HCT116 (cell line): ENCODE data around the gene CFD. TPM values are rescaled to one million over a fixed set of nuclear protein-coding genes. Genes with fewer than 3 reads are reported as not detected.

Experiments
- ATAC-seq: fragments of 200-7000 bp; cut with Tn5 transposase; 2 replicates; pipeline ENCODE4 v1.9.1; 2020; ENCODE audit warnings: mild to moderate bottlenecking, moderate library complexity
- BruUV-seq: library from RNA; stranded (reverse); fragments of 400-500 nt; replicated peaks from 2 replicates; lab custom pipeline; 2021; lab: Mats Ljungman, UMichigan
- CTCF ChIA-PET: fragments of 300-600 bp; sonication (Branson Sonifier 250); formaldehyde crosslinking; loops from one replicate; lab custom pipeline; 2021; ENCODE audit warnings: antibody characterized with exemption; lab: Charles Lee
- POLR2A ChIA-PET: fragments of 300-600, 350-600 bp; sonication (Branson Sonifier 250); formaldehyde crosslinking; loops from one replicate; lab custom pipeline; 2021; ENCODE audit warnings: antibody characterized with exemption; lab: Charles Lee
- RAD21 ChIA-PET, 2 experiments: fragments of 300-600 bp; sonication (Branson Sonifier 250); formaldehyde crosslinking; loops; one replicate each; lab custom pipeline; 2023; ENCODE audit warnings: low total read pairs in 2 of 2; ENCODE audit not compliant: uncharacterized antibody in 2 of 2, unreplicated experiment in 2 of 2, low non-redundant PET in 1 of 2; lab: Charles Lee
- DNase-seq: peaks from one replicate; pipeline ENCODE4 v3.0.0-alpha.2; 2010; ENCODE audit warnings: low read depth, low spot score
- H2AFZ ChIP-seq: fragments of 200-600 bp; shearing (Covaris generic), sonication (generic); 2 replicates; pipeline ENCODE4 v1.6.1; 2017; ENCODE audit warnings: low read depth, mixed run types, mixed read lengths, antibody characterized with exemption, low read length; ENCODE audit not compliant: poor library complexity, severe bottlenecking
- H3K27ac ChIP-seq: 2 replicates; pipeline ENCODE4 v1.5.1; 2012; ENCODE audit warnings: low read depth, low read length
- H3K27me3 ChIP-seq: fragments of 200-600 bp; sonication (generic); 2 replicates; pipeline ENCODE4 v1.6.1; 2016; ENCODE audit warnings: mixed run types, low read length, mixed read lengths; ENCODE audit not compliant: insufficient read depth
- H3K36me3 ChIP-seq, 2 experiments: fragments of 200-500 bp in 1 of 2; fragments of 200-600 bp in 1 of 2; sonication (Bioruptor generic) in 1 of 2; sonication (generic) in 1 of 2; 2 replicates each; pipeline versions ENCODE4 v1.5.1 to v1.6.1; 2014 to 2016; ENCODE audit warnings: low read length in 2 of 2, inconsistent platforms in 1 of 2, mixed read lengths in 1 of 2, mixed run types in 1 of 2; ENCODE audit not compliant: insufficient read depth in 2 of 2, control insufficient read depth in 1 of 2
- H3K4me1 ChIP-seq, 2 experiments: fragments of 200-600 bp in 1 of 2; sonication (generic) in 1 of 2; 2 replicates each; pipeline versions ENCODE4 v1.5.1 to v1.6.1; 2012 to 2017; ENCODE audit warnings: low read length in 2 of 2, inconsistent platforms in 1 of 2, mild to moderate bottlenecking in 1 of 2, mixed read lengths in 1 of 2, mixed run types in 1 of 2, moderate library complexity in 1 of 2; ENCODE audit not compliant: insufficient read depth in 2 of 2, control insufficient read depth in 1 of 2
- H3K4me2 ChIP-seq: fragments of 200-600 bp; sonication (generic); 2 replicates; pipeline ENCODE4 v1.6.1; 2017; ENCODE audit warnings: mixed run types, low read length, mixed read lengths
- H3K4me3 ChIP-seq, 2 experiments: fragments of 200-600 bp in 1 of 2; sonication (generic) in 1 of 2; replicated peaks in 1 of 2; 2 replicates each; pipeline ENCODE4 v1.5.1; 2011 to 2016; ENCODE audit warnings: low read length in 2 of 2, control low read depth in 1 of 2, low read depth in 1 of 2, mild to moderate bottlenecking in 1 of 2, mixed read lengths in 1 of 2, mixed run types in 1 of 2
- H3K79me2 ChIP-seq: fragments of 200-600 bp; sonication (generic); 2 replicates; pipeline ENCODE4 v1.6.1; 2017; ENCODE audit warnings: mild to moderate bottlenecking, mixed run types, low read length, moderate library complexity, mixed read lengths; ENCODE audit not compliant: insufficient read depth
- H3K9ac ChIP-seq: fragments of 200-600 bp; sonication (generic); 2 replicates; pipeline ENCODE4 v1.6.1; 2016; ENCODE audit warnings: low read length, mixed read lengths
- H3K9me2 ChIP-seq: fragments of 200-600 bp; sonication (generic), shearing (Covaris generic); 2 replicates; pipeline ENCODE4 v1.6.1; 2017; ENCODE audit warnings: mixed run types, mild to moderate bottlenecking, moderate library complexity; ENCODE audit not compliant: insufficient read depth
- H3K9me3 ChIP-seq, 2 experiments: fragments of 200-500 bp in 1 of 2; fragments of 200-600 bp in 1 of 2; sonication (Bioruptor generic) in 1 of 2; sonication (generic) in 1 of 2; 2 replicates each; pipeline ENCODE4 v1.6.1; 2014 to 2017; ENCODE audit warnings: low read length in 2 of 2, mixed read lengths in 2 of 2, inconsistent platforms in 1 of 2, low read depth in 1 of 2, mild to moderate bottlenecking in 1 of 2, mixed run types in 1 of 2, moderate library complexity in 1 of 2; ENCODE audit not compliant: control insufficient read depth in 1 of 2, insufficient read depth in 1 of 2
- H4K20me1 ChIP-seq: fragments of 200-600 bp; sonication (generic), shearing (Covaris generic); 2 replicates; pipeline ENCODE4 v1.6.1; 2017; ENCODE audit warnings: mixed run types, mild to moderate bottlenecking, moderate library complexity; ENCODE audit not compliant: insufficient read depth
- EGR1 ChIP-seq: IDR thresholded peaks from 2 replicates; pipeline ENCODE4 v1.6.1; 2012; ENCODE audit warnings: low read depth
- EZH2 ChIP-seq: fragments of 200-600 bp; sonication (generic); IDR thresholded peaks from 2 replicates; pipeline ENCODE4 v1.6.1; 2017; ENCODE audit warnings: antibody characterized with exemption, mixed run types
- EZH2phosphoT487 ChIP-seq: fragments of 200-600 bp; IDR thresholded peaks from 2 replicates; pipeline ENCODE4 v1.6.1; 2018; ENCODE audit warnings: antibody characterized with exemption, borderline replicate concordance
- FOSL1 ChIP-seq: IDR thresholded peaks from 2 replicates; pipeline ENCODE4 v1.6.1; 2012; ENCODE audit warnings: low read depth
- POLR2AphosphoS5 ChIP-seq: IDR thresholded peaks from 2 replicates; pipeline ENCODE4 v1.6.1; 2011; ENCODE audit warnings: mild to moderate bottlenecking, low read depth, low read length, moderate library complexity
- RAD21 ChIP-seq: IDR thresholded peaks from 2 replicates; pipeline ENCODE4 v1.6.1; 2012; ENCODE audit warnings: low read depth, mild to moderate bottlenecking
- SIN3A ChIP-seq: IDR thresholded peaks from 2 replicates; pipeline ENCODE4 v1.6.1; 2012; ENCODE audit warnings: low read depth
- ZFX ChIP-seq: fragments of 450-650 bp; IDR thresholded peaks from 2 replicates; pipeline ENCODE4 v1.6.1; 2017
- intact Hi-C: fragments of 100-400 bp; cut with micrococcal nuclease; formaldehyde crosslinking; loops from 2 replicates; pipeline ENCODE4 v1.10.0; 2022
- total RNA-seq: library from RNA; stranded (reverse); gene quantifications from one replicate; pipeline ENCODE4 v1.2.1, GENCODE V29; 2021; ENCODE audit not compliant: unreplicated experiment
- TF ChIP-seq, protein P1 (sequence below), 3 experiments: fragments of 200-600 bp in 1 of 3; sonication (generic) in 1 of 3; IDR thresholded peaks in 2 of 3; conservative IDR thresholded peaks in 1 of 3; 2 replicates each; pipeline ENCODE4 v1.5.1; 2012 to 2017; ENCODE audit warnings: low read depth in 2 of 3, low read length in 2 of 3, antibody characterized with exemption in 1 of 3, borderline replicate concordance in 1 of 3, control low read depth in 1 of 3, mild to moderate bottlenecking in 1 of 3, mixed read lengths in 1 of 3, mixed run types in 1 of 3, moderate library complexity in 1 of 3; ENCODE audit not compliant: insufficient read depth in 1 of 3
- TF ChIP-seq, protein P2 (sequence below): IDR thresholded peaks from 2 replicates; pipeline ENCODE4 v1.6.1; 2012; ENCODE audit warnings: low read depth

CFD gene
- total RNA-seq, 1 experiment from 2014 or later = 80.2 TPM

DNA sequence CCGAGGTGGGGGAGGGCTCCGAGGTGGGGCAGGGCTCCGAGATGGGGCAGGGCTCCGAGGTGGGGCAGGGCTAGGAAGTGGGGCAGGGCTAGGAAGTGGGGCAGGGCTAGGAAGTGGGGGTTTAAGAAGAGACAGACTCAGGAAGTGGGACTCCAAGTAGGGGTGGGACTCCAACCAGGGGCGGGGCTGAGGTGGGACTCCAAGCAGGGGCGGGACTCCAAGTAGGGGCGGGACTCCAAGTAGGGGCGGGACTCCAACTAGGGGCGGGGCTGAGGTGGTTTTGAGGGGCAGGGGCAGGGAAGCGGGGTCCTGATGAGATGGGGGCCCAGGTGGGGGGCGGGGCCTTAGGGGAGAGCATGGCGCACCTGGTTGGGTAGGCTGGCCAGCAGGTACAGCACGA is 13.6 kb downstream of the CFD start:
- Histone ChIP-seq H3K4me2 (peak overlapping the region; percentile 28; the same call in 1 of the 2 replicates), H3K9me3 (no peaks in the 10 kb centered on the region), H3K36me3 (peaks cover 5 to 18% of the 10 kb centered on the region in 2 experiments; a peak in 2 of 4 replicates), H3K27me3 (no peaks in the 10 kb centered on the region), H2AFZ (no peak overlapping the region), H3K4me3 (no peak overlapping the region), H3K9me2 (no peaks in the 10 kb centered on the region), H4K20me1 (no peaks in the 10 kb centered on the region), H3K9ac (no peak overlapping the region), H3K4me1 (peaks cover 19 to 36% of the 10 kb centered on the region in 2 experiments), H3K79me2 (no peaks in the 10 kb centered on the region), H3K27ac (peak overlapping the region; percentile 29; the same call in 1 of the 2 replicates)
- ChIA-PET POLR2A (interaction anchor here (1.4 kb wide), 1 partner anchor 20 kb away, joined by 5 read pairs; the partner anchor contains the start of genes MED16 and RNU6-9), RAD21 (no interaction called here), CTCF (interaction anchor here (0.5 kb wide), 1 partner anchor 363 kb away, joined by 3 read pairs; no protein-coding TSS in a partner anchor)
- ATAC-seq = peak; percentile 63
- intact Hi-C loops = no loop called here
- peak; percentile 56 for DNase-seq
- BruUV-seq = no TSS peak
- TF ChIP-seq ZFX = no peak

DNA sequence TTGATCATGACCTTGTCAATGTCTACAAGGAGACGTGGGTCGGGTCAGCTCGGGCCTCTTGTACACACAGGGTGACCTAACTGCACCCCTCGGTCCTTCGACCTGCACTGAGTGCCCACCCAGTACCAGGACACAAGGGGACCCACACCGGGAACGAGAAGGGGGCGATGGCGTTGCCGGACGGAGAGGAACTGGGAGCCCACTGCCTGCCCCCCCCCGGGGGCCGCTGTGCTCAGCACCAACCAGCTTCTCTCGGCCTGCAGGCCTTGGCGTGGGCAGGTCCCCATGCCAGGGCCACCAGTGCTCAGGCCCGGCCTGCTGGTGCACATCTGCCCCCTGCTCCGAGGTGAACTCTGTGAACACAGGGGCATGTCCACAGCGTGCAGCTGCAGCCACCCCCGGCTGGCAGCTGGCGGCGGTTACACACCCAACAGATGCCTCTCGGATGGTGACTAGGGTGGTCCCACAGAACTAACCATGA is 14.1 kb downstream of the CFD start:
- no peak for TF ChIP-seq EZH2phosphoT487
- TF ChIP-seq, protein P1, sequence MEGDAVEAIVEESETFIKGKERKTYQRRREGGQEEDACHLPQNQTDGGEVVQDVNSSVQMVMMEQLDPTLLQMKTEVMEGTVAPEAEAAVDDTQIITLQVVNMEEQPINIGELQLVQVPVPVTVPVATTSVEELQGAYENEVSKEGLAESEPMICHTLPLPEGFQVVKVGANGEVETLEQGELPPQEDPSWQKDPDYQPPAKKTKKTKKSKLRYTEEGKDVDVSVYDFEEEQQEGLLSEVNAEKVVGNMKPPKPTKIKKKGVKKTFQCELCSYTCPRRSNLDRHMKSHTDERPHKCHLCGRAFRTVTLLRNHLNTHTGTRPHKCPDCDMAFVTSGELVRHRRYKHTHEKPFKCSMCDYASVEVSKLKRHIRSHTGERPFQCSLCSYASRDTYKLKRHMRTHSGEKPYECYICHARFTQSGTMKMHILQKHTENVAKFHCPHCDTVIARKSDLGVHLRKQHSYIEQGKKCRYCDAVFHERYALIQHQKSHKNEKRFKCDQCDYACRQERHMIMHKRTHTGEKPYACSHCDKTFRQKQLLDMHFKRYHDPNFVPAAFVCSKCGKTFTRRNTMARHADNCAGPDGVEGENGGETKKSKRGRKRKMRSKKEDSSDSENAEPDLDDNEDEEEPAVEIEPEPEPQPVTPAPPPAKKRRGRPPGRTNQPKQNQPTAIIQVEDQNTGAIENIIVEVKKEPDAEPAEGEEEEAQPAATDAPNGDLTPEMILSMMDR (IDR thresholded peaks at IDR 0.05 in 2 of 3, conservative IDR thresholded peaks at IDR 0.05 in 1 of 3; ENCODE audit: borderline replicate concordance in 1 of 3, insufficient read depth in 1 of 3, low read depth in 2 of 3, low read length in 2 of 3) = no peak
- no peak for TF ChIP-seq POLR2AphosphoS5
- no peak for TF ChIP-seq EGR1
- no peak for TF ChIP-seq RAD21
- TF ChIP-seq EZH2 = no peak
- TF ChIP-seq, protein P2, sequence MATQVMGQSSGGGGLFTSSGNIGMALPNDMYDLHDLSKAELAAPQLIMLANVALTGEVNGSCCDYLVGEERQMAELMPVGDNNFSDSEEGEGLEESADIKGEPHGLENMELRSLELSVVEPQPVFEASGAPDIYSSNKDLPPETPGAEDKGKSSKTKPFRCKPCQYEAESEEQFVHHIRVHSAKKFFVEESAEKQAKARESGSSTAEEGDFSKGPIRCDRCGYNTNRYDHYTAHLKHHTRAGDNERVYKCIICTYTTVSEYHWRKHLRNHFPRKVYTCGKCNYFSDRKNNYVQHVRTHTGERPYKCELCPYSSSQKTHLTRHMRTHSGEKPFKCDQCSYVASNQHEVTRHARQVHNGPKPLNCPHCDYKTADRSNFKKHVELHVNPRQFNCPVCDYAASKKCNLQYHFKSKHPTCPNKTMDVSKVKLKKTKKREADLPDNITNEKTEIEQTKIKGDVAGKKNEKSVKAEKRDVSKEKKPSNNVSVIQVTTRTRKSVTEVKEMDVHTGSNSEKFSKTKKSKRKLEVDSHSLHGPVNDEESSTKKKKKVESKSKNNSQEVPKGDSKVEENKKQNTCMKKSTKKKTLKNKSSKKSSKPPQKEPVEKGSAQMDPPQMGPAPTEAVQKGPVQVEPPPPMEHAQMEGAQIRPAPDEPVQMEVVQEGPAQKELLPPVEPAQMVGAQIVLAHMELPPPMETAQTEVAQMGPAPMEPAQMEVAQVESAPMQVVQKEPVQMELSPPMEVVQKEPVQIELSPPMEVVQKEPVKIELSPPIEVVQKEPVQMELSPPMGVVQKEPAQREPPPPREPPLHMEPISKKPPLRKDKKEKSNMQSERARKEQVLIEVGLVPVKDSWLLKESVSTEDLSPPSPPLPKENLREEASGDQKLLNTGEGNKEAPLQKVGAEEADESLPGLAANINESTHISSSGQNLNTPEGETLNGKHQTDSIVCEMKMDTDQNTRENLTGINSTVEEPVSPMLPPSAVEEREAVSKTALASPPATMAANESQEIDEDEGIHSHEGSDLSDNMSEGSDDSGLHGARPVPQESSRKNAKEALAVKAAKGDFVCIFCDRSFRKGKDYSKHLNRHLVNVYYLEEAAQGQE = no peak
- no peak for TF ChIP-seq FOSL1
- TF ChIP-seq SIN3A = no peak
- H4K20me1 ChIP-seq = no peaks in the 10 kb centered on the region
- H2AFZ ChIP-seq = no peak overlapping the region
- H3K9ac ChIP-seq = no peak overlapping the region
- no peaks in the 10 kb centered on the region for H3K9me3 ChIP-seq
- intact Hi-C loops = no loop called here
- peak overlapping the region; percentile 29; the same call in 1 of the 2 replicates for H3K27ac ChIP-seq
- BruUV-seq = no TSS peak
- POLR2A ChIA-PET = no interaction called here
- H3K4me1 ChIP-seq = peaks cover 19 to 34% of the 10 kb centered on the region in 2 experiments
- no peaks in the 10 kb centered on the region for H3K9me2 ChIP-seq
- ATAC-seq = no peak
- peaks cover 5 to 18% of the 10 kb centered on the region in 2 experiments; a peak in 2 of 4 replicates for H3K36me3 ChIP-seq
- CTCF ChIA-PET = interaction anchor here (0.5 kb wide), 1 partner anchor 363 kb away, joined by 3 read pairs; no protein-coding TSS in a partner anchor
- RAD21 ChIA-PET = no interaction called here
- H3K4me2 ChIP-seq = peak overlapping the region; percentile 28; the same call in 1 of the 2 replicates
- H3K4me3 ChIP-seq = no peak overlapping the region
- H3K79me2 ChIP-seq = no peaks in the 10 kb centered on the region
- DNase-seq = no peak
- no peaks in the 10 kb centered on the region for H3K27me3 ChIP-seq
